Lung (tissue), 12 donors: ENCODE results near the gene N4BP2L1. TPM values are rescaled to one million over a fixed set of nuclear protein-coding genes. Genes with fewer than 3 reads are reported as not detected.
A peak's percentile ranks its signal among the peaks of the same experiment; 100 is the strongest.

Source experiments
- ATAC-seq: fragments of 200-7000 bp; cut with Tn5 transposase; one replicate; pipeline ENCODE4 v1.9.1; 2020; ENCODE audit warnings: moderate number of reproducible peaks; ENCODE audit not compliant: insufficient read depth, low FRiP score
- DNase-seq, 3 donors: peaks; one replicate each; pipeline ENCODE4 v3.0.0-alpha.2; 2013 to 2017
- H3K27ac ChIP-seq, 2 donors: one replicate each; pipeline ENCODE4 v1.5.1; 2013; ENCODE audit warnings: mild to moderate bottlenecking in 2 of 2, moderate library complexity in 2 of 2, control low read depth in 1 of 2, inconsistent platforms in 1 of 2, low read depth in 1 of 2, low read length in 1 of 2
- H3K27me3 ChIP-seq, 3 donors: one replicate each; pipeline ENCODE4 v1.5.1; 2013; ENCODE audit warnings: low read length in 2 of 3; ENCODE audit not compliant: control insufficient read depth in 3 of 3, insufficient read depth in 3 of 3
- H3K36me3 ChIP-seq, 4 donors: one replicate each; pipeline ENCODE4 v1.5.1; 2013; ENCODE audit warnings: low read length in 4 of 4, mild to moderate bottlenecking in 1 of 4, moderate library complexity in 1 of 4; ENCODE audit not compliant: control insufficient read depth in 4 of 4, insufficient read depth in 4 of 4
- H3K4me1 ChIP-seq, 5 donors: one replicate each; pipeline ENCODE4 v1.5.1; 2013; ENCODE audit warnings: low read length in 5 of 5, mild to moderate bottlenecking in 2 of 5, moderate library complexity in 1 of 5; ENCODE audit not compliant: control insufficient read depth in 5 of 5, insufficient read depth in 5 of 5
- H3K4me3 ChIP-seq: one replicate; pipeline ENCODE4 v1.5.1; 2013; ENCODE audit warnings: mild to moderate bottlenecking, control low read depth, moderate library complexity
- H3K9ac ChIP-seq, 2 donors: one replicate each; pipeline ENCODE4 v1.5.1; 2013; ENCODE audit warnings: low read length in 2 of 2, control low read depth in 1 of 2; ENCODE audit not compliant: insufficient read depth in 1 of 2
- H3K9me3 ChIP-seq, 4 donors: one replicate each; pipeline ENCODE4 v1.5.1; 2013; ENCODE audit warnings: low read length in 3 of 4, mild to moderate bottlenecking in 1 of 4, moderate library complexity in 1 of 4; ENCODE audit not compliant: control insufficient read depth in 4 of 4, insufficient read depth in 3 of 4
- CTCF ChIP-seq: IDR thresholded peaks from 2 replicates; pipeline ENCODE4 v1.5.1; 2012; ENCODE audit warnings: mild to moderate bottlenecking; ENCODE audit errors: control extremely low read depth, extremely low read depth
- WGBS, 2 donors: extraction: QIAGEN DNeasy Blood & Tissue Kit; methylation state at CpG; one replicate each; pipeline ENCODE4 v1.1.7; 2013; 5-methylcytosine and 5-hydroxymethylcytosine counted together
- polyA plus RNA-seq, 2 donors: library from polyadenylated mRNA; stranded (reverse); fragments of 200-250 nt; gene quantifications; one replicate each; pipeline ENCODE4 v1.2.1, GENCODE V29; 2013
- total RNA-seq, 2 donors: library from RNA; depleted of rRNA in 1 of 2; stranded (reverse); fragments of >200 nt in 1 of 2; gene quantifications; one replicate each; pipeline ENCODE4 v1.2.1, GENCODE V29; 2014 to 2021
- donor health status: control.
- donor health status: control.
- donor health status: Bipolar disorder and iron deficiency.
- donor health status: healthy.
- donor health status: DM: yes; HTN: yes; CAD: no.

N4BP2L1 gene
- total and polyA plus RNA-seq, 4 donors = 12.4 to 81.8 (median 17.1) TPM

GRCh38 chr13:32432856-32433255 lies 4.9 kb upstream of the N4BP2L1 start:
- H3K27me3 ChIP-seq = no peaks in the 10 kb centered on the region
- H3K27ac ChIP-seq = no peak overlapping the region
- no peak overlapping the region for H3K4me3 ChIP-seq
- H3K4me1 ChIP-seq = peaks cover 0 to 5% (median 2%) of the 10 kb centered on the region in 5 donors
- TF ChIP-seq CTCF = no peak
- DNase-seq = no peak
- WGBS, 2 donors = 88 to 93% methylated on average over 3 of the region's 3 CpGs
- no peak for ATAC-seq
- H3K9ac ChIP-seq = no peak overlapping the region
- H3K36me3 ChIP-seq = peaks cover 0 to 10% (median 1%) of the 10 kb centered on the region in 4 donors
- no peaks in the 10 kb centered on the region for H3K9me3 ChIP-seq

GRCh38 chr13:32431361-32431760 lies 3.4 kb upstream of the N4BP2L1 start:
- no peak for TF ChIP-seq CTCF

GRCh38 chr13:32430018-32430747 lies 2.3 kb upstream of the N4BP2L1 start:
- no peak overlapping the region for H3K9ac ChIP-seq
- no peak overlapping the region for H3K4me3 ChIP-seq
- peaks cover 2 to 14% (median 5%) of the 10 kb centered on the region in 5 donors for H3K4me1 ChIP-seq
- H3K36me3 ChIP-seq = peaks cover 0 to 5% (median 1%) of the 10 kb centered on the region in 4 donors
- DNase-seq (peak in 1 of 3 donors; percentile 37), ATAC-seq (no peak)
- H3K27me3 ChIP-seq = no peaks in the 10 kb centered on the region
- 21 to 49% methylated on average over 6 of the region's 6 CpGs for WGBS, 2 donors
- TF ChIP-seq CTCF = no peak
- peak overlapping the region in 1 of 2 donors; percentile 48 for H3K27ac ChIP-seq
- H3K9me3 ChIP-seq = no peaks in the 10 kb centered on the region

More at GRCh38 chr13:32431361-32431760, 3.4 kb upstream of the N4BP2L1 start:
- no peak for DNase-seq
- H3K4me3 ChIP-seq = no peak overlapping the region
- H3K9me3 ChIP-seq = no peaks in the 10 kb centered on the region
- 94 to 97% methylated on average over 5 of the region's 5 CpGs for WGBS, 2 donors
- peaks cover 2 to 11% (median 4%) of the 10 kb centered on the region in 5 donors for H3K4me1 ChIP-seq
- H3K27me3 ChIP-seq = no peaks in the 10 kb centered on the region
- ATAC-seq = no peak
- H3K36me3 ChIP-seq = peaks cover 0 to 7% (median 1%) of the 10 kb centered on the region in 4 donors
- no peak overlapping the region for H3K9ac ChIP-seq
- H3K27ac ChIP-seq = no peak overlapping the region
